ENCODE measurements around the gene ZNF35. TPM values are rescaled to one million over a fixed set of nuclear protein-coding genes. Genes with fewer than 3 reads are reported as not detected.
"Not testable (repeated sequence)": the region's sequence is repeated elsewhere in the genome, so short reads cannot be mapped to it uniquely, and the experiment has no call there.

ZNF35 gene
- polyA plus RNA-seq (ENCODE audit: insufficient read length), result 6.4 TPM

- DNase-seq (ENCODE audit: low read depth), result peak; percentile 34
Measured at GRCh38 chr3:44648564-44649229, at the start of gene ZNF35. TSS of gene ZNF35 (plus strand) at chr3:44648732. CDS start at chr3:44651068, 2,336 bp downstream.

GRCh38 chr3:44601749-44602148 lies 46.8 kb upstream of the ZNF35 start:
- DNase-seq (ENCODE audit: low read depth), result no peak

GRCh38 chr3:44612678-44613077 lies 35.9 kb upstream of the ZNF35 start:
- no peak for DNase-seq (ENCODE audit: low read depth)

GRCh38 chr3:44624749-44625480 lies 23.6 kb upstream of the ZNF35 start, which contains the start of gene ZNF197:
TSS of gene ZNF197 (plus strand) at chr3:44625036. CDS start at chr3:44629155, 4,119 bp downstream.
- DNase-seq (ENCODE audit: low read depth), result peak; percentile 78

GRCh38 chr3:44628716-44629115 lies 19.8 kb upstream of the ZNF35 start:
- no peak for DNase-seq (ENCODE audit: low read depth)

- no peak for DNase-seq (ENCODE audit: low read depth)
Measured at GRCh38 chr3:44632193-44632592, 16.3 kb upstream of the ZNF35 start.

GRCh38 chr3:44642337-44642736 lies 6.2 kb upstream of the ZNF35 start:
- no peak for DNase-seq (ENCODE audit: low read depth)

GRCh38 chr3:44643024-44643423 lies 5.5 kb upstream of the ZNF35 start:
- DNase-seq (ENCODE audit: low read depth), result no peak

- no peak for DNase-seq (ENCODE audit: low read depth)
Measured at GRCh38 chr3:44647771-44648170, 761 bp upstream of the ZNF35 start.

- no peak for DNase-seq (ENCODE audit: low read depth)
Measured at GRCh38 chr3:44649709-44650108, 1.2 kb downstream of the ZNF35 start.

GRCh38 chr3:44654039-44654438 lies 5.5 kb downstream of the ZNF35 start:
- DNase-seq (ENCODE audit: low read depth), result no peak

- DNase-seq (ENCODE audit: low read depth), result no peak
Measured at GRCh38 chr3:44659015-44659414, 10.5 kb downstream of the ZNF35 start.

- DNase-seq (ENCODE audit: low read depth), result no peak
Measured at GRCh38 chr3:44659434-44659833, 10.9 kb downstream of the ZNF35 start.

GRCh38 chr3:44661189-44661588 lies 12.7 kb downstream of the ZNF35 start:
- DNase-seq (ENCODE audit: low read depth), result no peak

- no peak for DNase-seq (ENCODE audit: low read depth)
Measured at GRCh38 chr3:44665173-44665572, 16.6 kb downstream of the ZNF35 start.

GRCh38 chr3:44666346-44666745 lies 17.8 kb downstream of the ZNF35 start:
- no peak for DNase-seq (ENCODE audit: low read depth)

- no peak for DNase-seq (ENCODE audit: low read depth)
Measured at GRCh38 chr3:44669760-44670159, 21.2 kb downstream of the ZNF35 start.

- not testable (repeated sequence) for DNase-seq (ENCODE audit: low read depth)
Measured at GRCh38 chr3:44673466-44673865, 24.9 kb downstream of the ZNF35 start.

- DNase-seq (ENCODE audit: low read depth), result no peak
Measured at GRCh38 chr3:44674211-44674610, 25.7 kb downstream of the ZNF35 start.

- no peak for DNase-seq (ENCODE audit: low read depth)
Measured at GRCh38 chr3:44678480-44679116, 30.1 kb downstream of the ZNF35 start.

- DNase-seq (ENCODE audit: low read depth), result no peak
Measured at GRCh38 chr3:44680921-44681455, 32.5 kb downstream of the ZNF35 start.

GRCh38 chr3:44682182-44682896 lies 33.8 kb downstream of the ZNF35 start:
- DNase-seq (ENCODE audit: low read depth), result no peak

All from forelimb muscle (tissue), 1 donor.